Ishikawa (cell line): ENCODE data around the gene SSMEM1.

Source experiments
- MAX ChIP-seq: IDR thresholded peaks from 2 replicates; pipeline ENCODE4 v1.6.1; 2012
- NFIC ChIP-seq: IDR thresholded peaks from 2 replicates; pipeline ENCODE4 v1.6.1; 2012

- TF ChIP-seq MAX: no peak
- no peak for TF ChIP-seq NFIC
These were observed 24.5 kb downstream of the SSMEM1 start for GRCh38 chr7:130232209-130232608.
